H1 (cell line): ENCODE data around the gene UFC1. TPM values are rescaled to one million over a fixed set of nuclear protein-coding genes. Genes with fewer than 3 reads are reported as not detected.

Source experiments
- KDM5A ChIP-seq: fragments of 200-600 bp; IDR thresholded peaks from 2 replicates; pipeline ENCODE4 v1.7.1; 2012; ENCODE audit warnings: mild to moderate bottlenecking, low read length, inconsistent platforms, mixed read lengths
- RBBP5 ChIP-seq: IDR thresholded peaks from 2 replicates; pipeline ENCODE4 v1.7.1; 2012; ENCODE audit warnings: low read depth, mild to moderate bottlenecking, inconsistent platforms, low read length, moderate library complexity, borderline replicate concordance
- RFX5 ChIP-seq: IDR thresholded peaks from 2 replicates; pipeline ENCODE4 v1.6.1; 2011; ENCODE audit warnings: low read depth, low read length, improper control_type of control experiment, borderline replicate concordance
- TEAD4 ChIP-seq: IDR thresholded peaks from 2 replicates; pipeline ENCODE4 v1.6.1; 2012; ENCODE audit warnings: low read depth, low read length, inconsistent platforms, mixed read lengths
- polyA plus RNA-seq, 7 experiments: library from polyadenylated mRNA; depleted of rRNA in 3 of 7; stranded (reverse) in 5 of 7; unstranded in 2 of 7; fragments of >200 nt in 5 of 7; fragments of 200-250 nt in 2 of 7; gene quantifications; 1 replicate in 5 of 7; 2 replicates in 1 of 7; 4 replicates in 1 of 7; pipeline versions ENCODE4 v1.2.1 to v1.2.3, GENCODE V29; 2011 to 2013; ENCODE audit warnings: missing spikeins in 2 of 7, mixed read lengths in 2 of 7
- total RNA-seq: library from RNA; stranded (reverse); fragmentation: NEBNext Ultra II Directional; extraction: Animal tissue kit (Norgen Biotek cat#: 25700); gene quantifications from 2 replicates; pipeline ENCODE4 v1.2.1, GENCODE V29; 2021

UFC1 gene
- total and polyA plus RNA-seq, 2 of the 8 experiments (the other 6 are each of a cell fraction or from before 2014, with no cell fraction given): 67.8 to 102 TPM

GRCh38 chr1:161172776-161173376, 19.1 kb downstream of the UFC1 start (continued):
- TF ChIP-seq RFX5 (no peak), RBBP5 (no peak), KDM5A (no peak), TEAD4 (no peak)
